ENCODE data around the gene SEMA5B. TPM values are rescaled to one million over a fixed set of nuclear protein-coding genes. Genes with fewer than 3 reads are reported as not detected.
A peak's percentile ranks its signal among the peaks of the same experiment; 100 is the strongest.

The SEMA5B gene
- total and polyA plus RNA-seq, 9 of the 15 experiments (the other 6 are each of a cell fraction or from before 2014, with no cell fraction given): not detected

DNA sequence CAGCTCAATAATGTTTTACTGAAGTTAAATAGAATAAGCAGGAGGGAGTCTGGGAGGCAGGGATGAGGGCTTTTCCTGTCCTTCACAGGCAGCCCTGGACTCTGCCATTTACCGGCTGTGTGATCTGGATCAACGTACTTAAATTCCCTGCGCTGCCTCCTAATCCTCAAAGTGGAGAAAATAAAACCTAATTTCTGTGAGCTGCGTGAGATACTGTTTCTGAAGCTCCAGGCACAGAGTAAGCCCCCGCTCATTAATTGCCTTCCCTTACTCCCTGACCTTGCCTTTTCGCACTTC lies 39.0 kb upstream of the SEMA5B start (continued):
- TF ChIP-seq ZNF324 (CRISPR knock-in tag; IDR thresholded peaks at IDR 0.05): no peak
- TF ChIP-seq, protein P1, sequence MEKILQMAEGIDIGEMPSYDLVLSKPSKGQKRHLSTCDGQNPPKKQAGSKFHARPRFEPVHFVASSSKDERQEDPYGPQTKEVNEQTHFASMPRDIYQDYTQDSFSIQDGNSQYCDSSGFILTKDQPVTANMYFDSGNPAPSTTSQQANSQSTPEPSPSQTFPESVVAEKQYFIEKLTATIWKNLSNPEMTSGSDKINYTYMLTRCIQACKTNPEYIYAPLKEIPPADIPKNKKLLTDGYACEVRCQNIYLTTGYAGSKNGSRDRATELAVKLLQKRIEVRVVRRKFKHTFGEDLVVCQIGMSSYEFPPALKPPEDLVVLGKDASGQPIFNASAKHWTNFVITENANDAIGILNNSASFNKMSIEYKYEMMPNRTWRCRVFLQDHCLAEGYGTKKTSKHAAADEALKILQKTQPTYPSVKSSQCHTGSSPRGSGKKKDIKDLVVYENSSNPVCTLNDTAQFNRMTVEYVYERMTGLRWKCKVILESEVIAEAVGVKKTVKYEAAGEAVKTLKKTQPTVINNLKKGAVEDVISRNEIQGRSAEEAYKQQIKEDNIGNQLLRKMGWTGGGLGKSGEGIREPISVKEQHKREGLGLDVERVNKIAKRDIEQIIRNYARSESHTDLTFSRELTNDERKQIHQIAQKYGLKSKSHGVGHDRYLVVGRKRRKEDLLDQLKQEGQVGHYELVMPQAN (IDR thresholded peaks at IDR 0.05; ENCODE audit: borderline replicate concordance): no peak
- no peak for TF ChIP-seq NRF1 (conservative IDR thresholded peaks at IDR 0.05 in 1 of 2, IDR thresholded peaks at IDR 0.05 in 1 of 2)
- TF ChIP-seq RAD51 (IDR thresholded peaks at IDR 0.05; ENCODE audit: borderline replicate concordance, low read depth): peak; percentile 73; the same call in 1 of the 2 replicates
- 0 out of 2 replicates have a peak, but pooled peaks have one; percentile 19 for TF ChIP-seq POLR2H (tag; IDR thresholded peaks at IDR 0.05; ENCODE audit: low read depth)
- TF ChIP-seq, protein P2, sequence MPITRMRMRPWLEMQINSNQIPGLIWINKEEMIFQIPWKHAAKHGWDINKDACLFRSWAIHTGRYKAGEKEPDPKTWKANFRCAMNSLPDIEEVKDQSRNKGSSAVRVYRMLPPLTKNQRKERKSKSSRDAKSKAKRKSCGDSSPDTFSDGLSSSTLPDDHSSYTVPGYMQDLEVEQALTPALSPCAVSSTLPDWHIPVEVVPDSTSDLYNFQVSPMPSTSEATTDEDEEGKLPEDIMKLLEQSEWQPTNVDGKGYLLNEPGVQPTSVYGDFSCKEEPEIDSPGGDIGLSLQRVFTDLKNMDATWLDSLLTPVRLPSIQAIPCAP (CRISPR knock-in tag; IDR thresholded peaks at IDR 0.05; ENCODE audit: borderline replicate concordance): no peak
- no peak for TF ChIP-seq HDAC2 (IDR thresholded peaks at IDR 0.05)
- no peak for TF ChIP-seq HINFP (tag; conservative IDR thresholded peaks at IDR 0.05; ENCODE audit: low read depth)
- no peak for TF ChIP-seq CREBBP (IDR thresholded peaks at IDR 0.05; ENCODE audit: low read depth, low read length)
- TF ChIP-seq, protein P3, sequence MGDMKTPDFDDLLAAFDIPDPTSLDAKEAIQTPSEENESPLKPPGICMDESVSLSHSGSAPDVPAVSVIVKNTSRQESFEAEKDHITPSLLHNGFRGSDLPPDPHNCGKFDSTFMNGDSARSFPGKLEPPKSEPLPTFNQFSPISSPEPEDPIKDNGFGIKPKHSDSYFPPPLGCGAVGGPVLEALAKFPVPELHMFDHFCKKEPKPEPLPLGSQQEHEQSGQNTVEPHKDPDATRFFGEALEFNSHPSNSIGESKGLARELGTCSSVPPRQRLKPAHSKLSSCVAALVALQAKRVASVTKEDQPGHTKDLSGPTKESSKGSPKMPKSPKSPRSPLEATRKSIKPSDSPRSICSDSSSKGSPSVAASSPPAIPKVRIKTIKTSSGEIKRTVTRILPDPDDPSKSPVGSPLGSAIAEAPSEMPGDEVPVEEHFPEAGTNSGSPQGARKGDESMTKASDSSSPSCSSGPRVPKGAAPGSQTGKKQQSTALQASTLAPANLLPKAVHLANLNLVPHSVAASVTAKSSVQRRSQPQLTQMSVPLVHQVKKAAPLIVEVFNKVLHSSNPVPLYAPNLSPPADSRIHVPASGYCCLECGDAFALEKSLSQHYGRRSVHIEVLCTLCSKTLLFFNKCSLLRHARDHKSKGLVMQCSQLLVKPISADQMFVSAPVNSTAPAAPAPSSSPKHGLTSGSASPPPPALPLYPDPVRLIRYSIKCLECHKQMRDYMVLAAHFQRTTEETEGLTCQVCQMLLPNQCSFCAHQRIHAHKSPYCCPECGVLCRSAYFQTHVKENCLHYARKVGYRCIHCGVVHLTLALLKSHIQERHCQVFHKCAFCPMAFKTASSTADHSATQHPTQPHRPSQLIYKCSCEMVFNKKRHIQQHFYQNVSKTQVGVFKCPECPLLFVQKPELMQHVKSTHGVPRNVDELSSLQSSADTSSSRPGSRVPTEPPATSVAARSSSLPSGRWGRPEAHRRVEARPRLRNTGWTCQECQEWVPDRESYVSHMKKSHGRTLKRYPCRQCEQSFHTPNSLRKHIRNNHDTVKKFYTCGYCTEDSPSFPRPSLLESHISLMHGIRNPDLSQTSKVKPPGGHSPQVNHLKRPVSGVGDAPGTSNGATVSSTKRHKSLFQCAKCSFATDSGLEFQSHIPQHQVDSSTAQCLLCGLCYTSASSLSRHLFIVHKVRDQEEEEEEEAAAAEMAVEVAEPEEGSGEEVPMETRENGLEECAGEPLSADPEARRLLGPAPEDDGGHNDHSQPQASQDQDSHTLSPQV (IDR thresholded peaks at IDR 0.05): peak; percentile 90
- no peak for TF ChIP-seq TGIF2 (CRISPR knock-in tag; IDR thresholded peaks at IDR 0.05)
- TF ChIP-seq ZNF143 (CRISPR knock-in tag; IDR thresholded peaks at IDR 0.05): no peak
- TF ChIP-seq ZNF639 (CRISPR knock-in tag; conservative IDR thresholded peaks at IDR 0.05 in 1 of 2, IDR thresholded peaks at IDR 0.05 in 1 of 2): peak in 1 of 2 experiments; percentile 55; a peak in 1 of 4 replicates
- TF ChIP-seq TSHZ1 (CRISPR knock-in tag; IDR thresholded peaks at IDR 0.05): no peak

All from K562 (cell line).